Activated naive CD8-positive, alpha-beta T cell treated with anti-CD3 and anti-CD28 coated beads for 36 hours (primary cell): ENCODE results near the gene B4GALT3. TPM values are rescaled to one million over a fixed set of nuclear protein-coding genes. Genes with fewer than 3 reads are reported as not detected.

ENCODE experiments used
- DNase-seq: peaks from one replicate; pipeline ENCODE4 v3.0.0; 2021
- H3K27ac Mint-ChIP-seq: one replicate; pipeline ENCODE4 v1.8.0; 2022; ENCODE audit warnings: mild to moderate bottlenecking, moderate library complexity, mixed read lengths
- H3K27me3 Mint-ChIP-seq: one replicate; pipeline ENCODE4 v1.8.0; 2022; ENCODE audit warnings: mild to moderate bottlenecking, mixed read lengths
- H3K36me3 Mint-ChIP-seq: one replicate; pipeline ENCODE4 v1.8.0; 2021; ENCODE audit warnings: mild to moderate bottlenecking, mixed read lengths
- H3K4me1 Mint-ChIP-seq: one replicate; pipeline ENCODE4 v1.8.0; 2021; ENCODE audit warnings: mixed read lengths
- H3K4me3 Mint-ChIP-seq: one replicate; pipeline ENCODE4 v1.8.0; 2022; ENCODE audit warnings: mild to moderate bottlenecking, moderate library complexity, mixed read lengths
- H3K9me3 Mint-ChIP-seq: one replicate; pipeline ENCODE4 v1.8.0; 2022; ENCODE audit warnings: mixed read lengths
- total RNA-seq, 2 experiments: library from RNA; stranded (reverse); gene quantifications; one replicate each; pipeline ENCODE4 v1.2.3, GENCODE V29; 2021

B4GALT3 gene
- total RNA-seq, 2 experiments from 2014 or later = 49.5 to 53.9 TPM

- H3K4me1 Mint-ChIP-seq = peaks cover 44% of the 10 kb centered on the region
- H3K27ac Mint-ChIP-seq = peak overlapping the region; percentile 94
- DNase-seq = no peak
- peaks cover 18% of the 10 kb centered on the region for H3K36me3 Mint-ChIP-seq
- no peaks in the 10 kb centered on the region for H3K27me3 Mint-ChIP-seq
- H3K9me3 Mint-ChIP-seq = no peaks in the 10 kb centered on the region
- no peak overlapping the region for H3K4me3 Mint-ChIP-seq
These were observed 12.3 kb downstream of the B4GALT3 start for GRCh38 chr1:161164901-161165610.

GRCh38 chr1:161163793-161164192, 13.5 kb downstream of the B4GALT3 start:
- H3K27me3 Mint-ChIP-seq = no peaks in the 10 kb centered on the region
- peaks cover 44% of the 10 kb centered on the region for H3K4me1 Mint-ChIP-seq
- peak overlapping the region; percentile 17 for H3K27ac Mint-ChIP-seq
- no peaks in the 10 kb centered on the region for H3K9me3 Mint-ChIP-seq
- DNase-seq = no peak
- H3K4me3 Mint-ChIP-seq = no peak overlapping the region
- H3K36me3 Mint-ChIP-seq = peaks cover 16% of the 10 kb centered on the region

DNA sequence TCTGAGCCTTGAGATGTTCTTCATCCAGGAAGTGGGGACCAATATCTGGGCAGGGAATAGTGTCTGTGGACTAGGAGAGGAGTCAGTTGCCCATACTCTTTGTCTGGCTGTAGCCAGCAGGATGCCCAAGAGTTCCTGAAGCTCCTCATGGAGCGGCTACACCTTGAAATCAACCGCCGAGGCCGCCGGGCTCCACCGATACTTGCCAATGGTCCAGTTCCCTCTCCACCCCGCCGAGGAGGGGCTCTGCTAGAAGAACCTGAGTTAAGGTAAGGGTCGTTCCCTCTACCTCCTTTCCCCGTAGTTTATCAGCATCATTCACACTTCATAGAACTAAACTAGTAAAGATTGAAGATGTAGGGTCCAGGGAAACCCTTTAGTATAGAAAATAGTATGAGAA, 14.5 kb downstream of the B4GALT3 start:
- H3K27me3 Mint-ChIP-seq = no peaks in the 10 kb centered on the region
- H3K4me1 Mint-ChIP-seq = peaks cover 47% of the 10 kb centered on the region
- no peak overlapping the region for H3K27ac Mint-ChIP-seq
- DNase-seq = no peak
- peaks cover 16% of the 10 kb centered on the region for H3K36me3 Mint-ChIP-seq
- no peaks in the 10 kb centered on the region for H3K9me3 Mint-ChIP-seq
- H3K4me3 Mint-ChIP-seq = no peak overlapping the region

GRCh38 chr1:161162052-161162451, 15.3 kb downstream of the B4GALT3 start:
- Mint-ChIP-seq H3K9me3 (no peaks in the 10 kb centered on the region), H3K4me1 (peaks cover 42% of the 10 kb centered on the region), H3K27ac (peak overlapping the region; percentile 13), H3K27me3 (no peaks in the 10 kb centered on the region), H3K4me3 (no peak overlapping the region), H3K36me3 (peaks cover 18% of the 10 kb centered on the region)
- DNase-seq = no peak

GRCh38 chr1:161161652-161162051, 15.7 kb downstream of the B4GALT3 start:
- Mint-ChIP-seq H3K36me3 (peaks cover 18% of the 10 kb centered on the region), H3K4me3 (no peak overlapping the region), H3K27me3 (no peaks in the 10 kb centered on the region), H3K9me3 (no peaks in the 10 kb centered on the region), H3K4me1 (peaks cover 40% of the 10 kb centered on the region), H3K27ac (peak overlapping the region; percentile 13)
- no peak for DNase-seq

GRCh38 chr1:161160671-161161145, 16.6 kb downstream of the B4GALT3 start:
- Mint-ChIP-seq H3K36me3 (peaks cover 20% of the 10 kb centered on the region), H3K9me3 (no peaks in the 10 kb centered on the region), H3K4me3 (peak overlapping the region; percentile 84), H3K27me3 (no peaks in the 10 kb centered on the region), H3K27ac (no peak overlapping the region), H3K4me1 (peaks cover 41% of the 10 kb centered on the region)
- no peak for DNase-seq

DNA sequence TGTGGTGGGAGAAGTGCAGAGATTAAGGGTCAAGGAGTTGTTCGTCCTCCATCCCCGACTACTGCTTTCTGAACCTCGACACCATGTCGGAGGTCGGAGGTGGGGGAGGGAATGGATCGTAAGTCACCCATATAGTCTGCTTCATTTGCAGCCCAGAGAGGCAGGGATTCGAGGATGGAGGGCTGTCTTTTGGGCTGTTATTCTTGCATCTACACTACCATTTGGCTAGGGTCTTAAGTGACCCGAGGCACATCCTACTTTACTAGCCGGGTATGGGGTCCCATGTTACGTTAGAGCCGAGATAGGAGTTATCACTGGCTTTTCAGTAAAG, 17.4 kb downstream of the B4GALT3 start:
- peaks cover 40% of the 10 kb centered on the region for H3K4me1 Mint-ChIP-seq

DNA sequence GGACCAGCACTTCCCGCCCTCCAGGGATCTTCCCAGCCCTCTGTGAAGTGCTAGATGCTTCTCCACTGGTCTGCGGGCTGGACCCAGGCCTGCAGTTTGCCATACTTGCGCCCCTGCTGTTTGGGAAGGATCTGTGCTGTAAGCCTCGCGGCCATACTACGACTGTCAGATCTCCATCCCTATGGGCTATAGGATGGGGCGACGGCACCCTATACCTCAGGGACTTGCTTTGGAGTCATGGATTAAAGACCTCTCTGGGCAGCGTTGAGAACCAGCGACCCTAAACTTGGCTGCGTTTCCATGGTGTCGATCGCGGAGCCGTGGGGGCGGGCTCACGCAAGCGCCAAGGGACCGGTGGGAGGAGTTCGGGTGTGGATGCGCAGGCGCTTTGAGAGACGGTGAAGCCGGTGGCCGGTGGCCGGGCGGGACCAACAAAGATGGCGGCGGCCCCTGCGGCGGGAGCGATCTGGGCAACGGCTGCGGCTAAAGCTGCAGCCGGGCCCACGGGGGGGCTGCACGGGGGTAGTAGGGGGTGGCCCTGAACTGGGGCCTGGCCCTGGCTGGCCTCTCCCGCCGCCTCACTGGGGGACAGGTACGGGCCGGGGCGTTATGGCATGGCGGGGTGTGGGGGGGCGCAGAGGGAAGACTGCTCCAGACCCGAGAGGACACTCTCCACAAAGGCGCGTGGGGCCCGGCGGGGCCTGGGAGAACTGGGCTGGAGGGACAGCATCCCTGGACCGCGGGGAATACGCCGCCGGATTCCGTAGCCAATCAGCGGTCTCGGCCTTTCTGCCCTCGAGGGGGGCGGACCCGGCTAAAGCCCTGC, 18.0 kb downstream of the B4GALT3 start, which contains the start of gene USP21:
TSS of gene USP21 (plus strand) at position 414 of the 826 bp plus-strand sequence. CDS start 1,141 bp downstream, outside the sequence.
- Mint-ChIP-seq H3K4me1 (peaks cover 40% of the 10 kb centered on the region), H3K27ac (peak within 1 kb of the TSS; percentile 86), H3K27me3 (no peaks in the 10 kb centered on the region), H3K9me3 (no peaks in the 10 kb centered on the region), H3K36me3 (peaks cover 18% of the 10 kb centered on the region), H3K4me3 (peak within 1 kb of the TSS; percentile 84)
- peak; percentile 92 for DNase-seq

More for the DNA sequence above, 17.4 kb downstream of the B4GALT3 start:
- no peak for DNase-seq
- H3K4me3 Mint-ChIP-seq = peak overlapping the region; percentile 84
- H3K27me3 Mint-ChIP-seq = no peaks in the 10 kb centered on the region
- peak overlapping the region; percentile 86 for H3K27ac Mint-ChIP-seq
- peaks cover 22% of the 10 kb centered on the region for H3K36me3 Mint-ChIP-seq
- no peaks in the 10 kb centered on the region for H3K9me3 Mint-ChIP-seq

- no peaks in the 10 kb centered on the region for H3K9me3 Mint-ChIP-seq
These were observed 18.8 kb downstream of the B4GALT3 start for GRCh38 chr1:161158316-161159010.

GRCh38 chr1:161157867-161158266, 19.4 kb downstream of the B4GALT3 start:
- Mint-ChIP-seq H3K36me3 (peaks cover 11% of the 10 kb centered on the region), H3K4me3 (no peak overlapping the region), H3K4me1 (peaks cover 39% of the 10 kb centered on the region), H3K27me3 (no peaks in the 10 kb centered on the region), H3K27ac (no peak overlapping the region), H3K9me3 (no peaks in the 10 kb centered on the region)
- DNase-seq = no peak

More at GRCh38 chr1:161158316-161159010, 18.8 kb downstream of the B4GALT3 start:
- peaks cover 16% of the 10 kb centered on the region for H3K36me3 Mint-ChIP-seq
- no peaks in the 10 kb centered on the region for H3K27me3 Mint-ChIP-seq
- no peak for DNase-seq
- H3K4me3 Mint-ChIP-seq = peak overlapping the region; percentile 84
- peak overlapping the region; percentile 86 for H3K27ac Mint-ChIP-seq
- H3K4me1 Mint-ChIP-seq = peaks cover 40% of the 10 kb centered on the region

DNA sequence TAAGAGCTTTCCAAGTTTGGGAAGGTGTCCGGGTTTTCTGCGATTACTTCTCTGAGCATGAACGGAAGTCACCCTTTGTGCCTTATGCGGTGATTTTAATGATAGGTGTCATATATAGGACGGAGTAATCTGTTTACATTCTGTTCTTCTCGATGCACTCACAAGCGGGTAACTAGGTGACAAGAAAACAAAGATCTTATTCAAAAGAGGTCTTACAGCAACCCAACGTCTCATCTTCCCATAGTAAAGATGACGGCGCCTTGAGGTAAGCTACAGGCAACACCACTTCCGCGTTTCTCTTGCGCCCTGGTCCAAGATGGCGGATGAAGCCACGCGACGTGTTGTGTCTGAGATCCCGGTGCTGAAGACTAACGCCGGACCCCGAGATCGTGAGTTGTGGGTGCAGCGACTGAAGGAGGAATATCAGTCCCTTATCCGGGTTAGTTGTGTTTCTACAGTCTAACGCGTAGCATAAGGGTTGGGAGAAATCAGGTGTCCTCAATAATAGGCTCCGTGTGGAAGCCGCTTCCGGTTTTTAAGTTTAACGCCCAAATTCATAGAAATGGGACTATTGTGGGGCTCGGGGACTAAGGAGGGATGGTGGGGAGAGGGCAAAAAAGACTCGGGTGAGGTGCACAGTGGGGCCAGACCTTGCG, 23.5 kb downstream of the B4GALT3 start, which contains the start of gene UFC1:
TSS of gene UFC1 (plus strand) at position 297 of the 656 bp plus-strand sequence. CDS start at position 317, 20 bp downstream.
- peak; percentile 81 for DNase-seq
- peak within 1 kb of the TSS; percentile 100 for H3K27ac Mint-ChIP-seq
- H3K36me3 Mint-ChIP-seq = peaks cover 9% of the 10 kb centered on the region
- peak within 1 kb of the TSS; percentile 94 for H3K4me3 Mint-ChIP-seq
- H3K4me1 Mint-ChIP-seq = peaks cover 16% of the 10 kb centered on the region
- no peaks in the 10 kb centered on the region for H3K9me3 Mint-ChIP-seq
- H3K27me3 Mint-ChIP-seq = no peaks in the 10 kb centered on the region

- H3K27me3 Mint-ChIP-seq = no peaks in the 10 kb centered on the region
- peak overlapping the region; percentile 85 for H3K27ac Mint-ChIP-seq
- peaks cover 10% of the 10 kb centered on the region for H3K4me1 Mint-ChIP-seq
- H3K9me3 Mint-ChIP-seq = no peaks in the 10 kb centered on the region
- H3K36me3 Mint-ChIP-seq = peaks cover 9% of the 10 kb centered on the region
- H3K4me3 Mint-ChIP-seq = peak overlapping the region; percentile 94
- no peak for DNase-seq
These were observed 24.1 kb downstream of the B4GALT3 start for GRCh38 chr1:161153176-161153575.

DNA sequence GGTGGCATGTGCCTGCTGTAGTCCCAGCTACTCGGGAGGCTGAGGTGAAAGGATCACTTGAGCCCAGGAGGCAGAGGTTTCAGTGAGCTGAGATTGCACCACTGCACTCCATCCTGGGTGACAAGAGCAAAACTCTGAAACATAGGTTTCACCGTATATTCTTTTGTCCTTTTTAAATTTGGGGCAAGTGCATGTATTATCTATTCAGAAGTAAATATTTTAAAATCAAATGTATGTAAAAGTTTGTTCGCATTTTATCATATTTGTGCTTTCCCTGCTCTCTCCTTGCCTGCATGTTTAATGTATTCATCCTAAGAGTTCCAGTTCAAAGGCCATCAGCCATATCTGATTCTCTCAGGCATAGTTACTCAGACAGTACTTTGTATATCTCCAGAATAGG, 31.5 kb downstream of the B4GALT3 start:
- Mint-ChIP-seq H3K4me3 (no peak overlapping the region), H3K27me3 (no peaks in the 10 kb centered on the region), H3K36me3 (no peaks in the 10 kb centered on the region), H3K9me3 (no peaks in the 10 kb centered on the region), H3K27ac (no peak overlapping the region), H3K4me1 (no peaks in the 10 kb centered on the region)
- DNase-seq = no peak

GRCh38 chr1:161140755-161141400, 36.4 kb downstream of the B4GALT3 start:
- Mint-ChIP-seq H3K9me3 (no peaks in the 10 kb centered on the region), H3K36me3 (peaks cover under 1% of the 10 kb centered on the region), H3K27ac (no peak overlapping the region), H3K4me3 (no peak overlapping the region), H3K4me1 (peaks cover 2% of the 10 kb centered on the region), H3K27me3 (no peaks in the 10 kb centered on the region)
- DNase-seq = no peak
